ENCODE data around the gene ZAP70. TPM values are rescaled to one million over a fixed set of nuclear protein-coding genes. Genes with fewer than 3 reads are reported as not detected.

ZAP70 gene
- total RNA-seq, 6 experiments from 2014 or later: 0.74 to 2.1 (median 1.4) TPM

DNA sequence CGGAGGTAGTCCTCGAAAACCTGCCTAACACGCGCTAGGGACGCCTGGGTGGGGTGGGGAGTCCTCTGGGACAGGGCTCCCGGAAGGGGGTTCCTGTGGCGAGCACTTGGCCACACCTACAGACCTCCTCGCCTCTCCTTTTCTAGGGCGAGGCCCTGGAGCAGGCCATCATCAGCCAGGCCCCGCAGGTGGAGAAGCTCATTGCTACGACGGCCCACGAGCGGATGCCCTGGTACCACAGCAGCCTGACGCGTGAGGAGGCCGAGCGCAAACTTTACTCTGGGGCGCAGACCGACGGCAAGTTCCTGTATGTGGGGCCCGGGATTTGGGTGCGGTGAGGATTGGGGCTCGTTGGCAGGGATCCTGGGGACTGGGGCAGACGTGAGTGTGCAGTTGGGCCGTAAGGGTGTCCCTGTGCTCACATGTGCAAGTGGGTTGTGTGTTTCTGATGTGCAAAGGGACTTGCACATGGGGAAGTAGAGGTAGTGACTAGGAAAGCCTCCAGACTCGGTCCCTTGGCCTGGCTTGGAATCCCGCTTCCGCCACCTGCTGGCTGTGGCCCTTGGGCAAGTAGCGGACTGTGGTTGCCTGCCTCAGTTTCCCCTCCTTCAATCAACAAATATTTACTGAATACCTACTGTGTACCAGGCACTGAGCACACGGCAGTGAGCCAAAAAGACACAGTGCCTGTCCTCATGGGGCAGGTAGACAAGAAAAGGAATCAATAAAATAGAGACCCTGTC is 11.7 kb downstream of the ZAP70 start:
- no peaks in the 10 kb centered on the region for H3K4me1 ChIP-seq
- no peak overlapping the region for H3K4me3 ChIP-seq
- TF ChIP-seq, protein P1, sequence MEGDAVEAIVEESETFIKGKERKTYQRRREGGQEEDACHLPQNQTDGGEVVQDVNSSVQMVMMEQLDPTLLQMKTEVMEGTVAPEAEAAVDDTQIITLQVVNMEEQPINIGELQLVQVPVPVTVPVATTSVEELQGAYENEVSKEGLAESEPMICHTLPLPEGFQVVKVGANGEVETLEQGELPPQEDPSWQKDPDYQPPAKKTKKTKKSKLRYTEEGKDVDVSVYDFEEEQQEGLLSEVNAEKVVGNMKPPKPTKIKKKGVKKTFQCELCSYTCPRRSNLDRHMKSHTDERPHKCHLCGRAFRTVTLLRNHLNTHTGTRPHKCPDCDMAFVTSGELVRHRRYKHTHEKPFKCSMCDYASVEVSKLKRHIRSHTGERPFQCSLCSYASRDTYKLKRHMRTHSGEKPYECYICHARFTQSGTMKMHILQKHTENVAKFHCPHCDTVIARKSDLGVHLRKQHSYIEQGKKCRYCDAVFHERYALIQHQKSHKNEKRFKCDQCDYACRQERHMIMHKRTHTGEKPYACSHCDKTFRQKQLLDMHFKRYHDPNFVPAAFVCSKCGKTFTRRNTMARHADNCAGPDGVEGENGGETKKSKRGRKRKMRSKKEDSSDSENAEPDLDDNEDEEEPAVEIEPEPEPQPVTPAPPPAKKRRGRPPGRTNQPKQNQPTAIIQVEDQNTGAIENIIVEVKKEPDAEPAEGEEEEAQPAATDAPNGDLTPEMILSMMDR (IDR thresholded peaks at IDR 0.05): no peak
- TF ChIP-seq POLR2A (IDR thresholded peaks at IDR 0.05): no peak
- H3K9me3 ChIP-seq: no peaks in the 10 kb centered on the region
- intact Hi-C loops (cut with DNase I): loop anchor here in 1 of 2 donors (5.0 kb wide), 1 partner anchor 757 kb away; no protein-coding TSS in a partner anchor
- no peak for ATAC-seq
- H3K27me3 ChIP-seq: no peaks in the 10 kb centered on the region
- H3K27ac ChIP-seq: no peak overlapping the region
- WGBS (ENCODE audit: insufficient coverage, low coverage, low lambda C conversion rate, missing lambda C conversion rate): 96% methylated on average over 9 of the region's 31 CpGs
- H3K36me3 ChIP-seq: no peaks in the 10 kb centered on the region
- DNase-seq: peak in 1 of 3 donors; percentile 43

DNA sequence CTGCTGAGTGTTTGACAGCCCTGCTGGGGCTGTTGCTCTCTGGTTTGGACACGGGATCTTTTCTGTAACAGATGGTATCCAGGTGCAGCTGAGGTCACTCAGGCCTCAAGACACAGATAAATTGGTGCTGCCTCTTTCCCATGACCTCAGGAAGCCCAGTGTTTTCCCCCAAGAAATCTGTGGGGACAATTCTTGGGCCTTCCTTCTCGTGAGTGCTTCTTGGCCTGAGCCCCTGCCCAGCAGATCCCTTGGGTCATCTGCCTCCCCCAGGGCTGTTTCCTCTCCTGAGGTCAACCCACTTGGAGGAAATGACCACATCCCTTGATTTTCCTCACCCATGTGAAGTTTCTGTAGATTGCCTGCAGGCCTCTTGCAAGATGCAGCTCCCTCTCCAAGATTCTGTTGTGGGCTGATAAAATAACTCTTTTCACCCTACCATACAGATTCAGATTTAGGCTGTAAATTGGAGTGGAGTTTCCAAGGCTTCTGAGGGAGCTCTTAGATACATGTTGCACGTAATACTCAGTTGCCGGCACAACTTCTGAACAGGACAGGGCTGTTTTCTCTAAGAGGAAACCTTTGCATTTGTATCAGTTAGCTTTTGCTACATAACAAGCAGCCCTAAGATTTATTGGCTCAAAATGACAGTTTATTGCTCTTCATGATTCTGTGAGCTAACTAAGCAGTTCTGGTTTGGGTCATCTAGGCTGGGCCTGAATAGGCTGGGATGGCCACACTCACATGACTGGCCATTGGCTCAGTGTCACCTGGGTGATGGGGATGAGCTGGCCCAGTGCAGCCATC is 13.1 kb downstream of the ZAP70 start:
- H3K9me3 ChIP-seq: no peaks in the 10 kb centered on the region
- H3K36me3 ChIP-seq: no peaks in the 10 kb centered on the region
- no peaks in the 10 kb centered on the region for H3K4me1 ChIP-seq
- ATAC-seq (peak in 1 of 4 donors; percentile 57), DNase-seq (peak in 1 of 3 donors; percentile 17)
- TF ChIP-seq POLR2A (IDR thresholded peaks at IDR 0.05): no peak
- TF ChIP-seq, protein P1 (IDR thresholded peaks at IDR 0.05): no peak
- no peak overlapping the region for H3K4me3 ChIP-seq
- no peaks in the 10 kb centered on the region for H3K27me3 ChIP-seq
- intact Hi-C loops (cut with DNase I): no loop called here
- no peak overlapping the region for H3K27ac ChIP-seq
- WGBS (ENCODE audit: insufficient coverage, low coverage, low lambda C conversion rate, missing lambda C conversion rate): 84% methylated on average over 4 of the region's 4 CpGs

DNA sequence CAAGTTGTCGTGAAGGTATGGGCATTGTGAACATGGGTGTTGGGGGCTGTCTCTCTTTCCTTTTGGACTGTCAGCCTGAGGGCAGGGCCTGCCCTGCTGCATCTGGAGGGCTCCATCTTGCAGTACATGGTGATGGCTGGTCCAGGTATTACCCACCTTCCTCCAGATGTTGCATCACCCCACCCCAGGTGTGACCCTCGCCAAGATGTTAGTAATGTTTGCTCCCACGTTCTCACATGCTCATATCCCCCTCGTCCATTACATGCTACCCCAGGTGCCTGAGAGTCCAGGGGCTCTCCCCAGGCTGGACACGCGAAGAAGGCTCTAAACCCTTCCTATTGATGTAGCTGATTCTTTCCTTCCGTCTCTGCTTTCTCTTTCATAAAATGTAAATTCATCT is 13.9 kb downstream of the ZAP70 start:
- Histone ChIP-seq H3K27me3 (no peaks in the 10 kb centered on the region), H3K4me1 (no peaks in the 10 kb centered on the region), H3K4me3 (no peak overlapping the region), H3K27ac (no peak overlapping the region), H3K36me3 (no peaks in the 10 kb centered on the region), H3K9me3 (no peaks in the 10 kb centered on the region)
- DNase-seq (peak in 1 of 3 donors; percentile 23), ATAC-seq (no peak)
- WGBS (ENCODE audit: insufficient coverage, low coverage, low lambda C conversion rate, missing lambda C conversion rate): 47% methylated on average over 3 of the region's 7 CpGs
- TF ChIP-seq POLR2A (IDR thresholded peaks at IDR 0.05): no peak
- TF ChIP-seq, protein P1 (IDR thresholded peaks at IDR 0.05): no peak
- intact Hi-C loops (cut with DNase I): no loop called here

DNA sequence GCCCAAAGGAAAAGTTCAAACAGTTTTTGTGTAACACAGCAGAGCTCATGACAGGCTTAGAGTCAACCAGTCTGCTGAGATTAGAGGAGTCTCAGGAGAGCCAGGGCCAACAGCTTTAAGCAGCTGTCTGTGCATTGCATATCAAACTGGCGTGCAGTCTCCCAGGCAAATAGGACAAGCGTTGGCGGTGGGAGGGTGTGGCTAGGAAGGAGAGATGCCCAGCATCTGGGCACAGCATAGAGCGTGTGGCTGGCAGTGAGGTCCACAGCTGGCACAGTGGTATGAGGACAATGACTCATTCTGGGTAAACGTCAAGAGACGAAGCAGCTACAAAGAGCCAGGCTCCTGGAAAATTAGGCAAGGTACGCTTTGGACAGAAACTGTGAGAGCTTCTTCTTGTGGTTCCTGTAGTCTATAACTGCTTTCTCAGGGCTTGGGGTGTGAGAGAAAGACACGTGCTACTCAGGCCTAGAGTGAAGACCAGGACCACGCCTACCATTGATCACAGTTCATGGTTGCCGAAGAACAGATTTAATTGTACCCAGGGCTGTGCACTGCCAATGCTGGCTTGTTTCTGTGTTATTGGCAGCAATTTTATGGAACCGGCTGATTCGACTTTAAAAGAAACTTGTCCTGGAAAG is 14.8 kb downstream of the ZAP70 start:
- 72% methylated on average over 11 of the region's 12 CpGs for WGBS (ENCODE audit: insufficient coverage, low coverage, low lambda C conversion rate, missing lambda C conversion rate)
- intact Hi-C loops (cut with DNase I): no loop called here

More for the DNA sequence above, 14.8 kb downstream of the ZAP70 start:
- no peak for TF ChIP-seq POLR2A (IDR thresholded peaks at IDR 0.05)
- TF ChIP-seq, protein P1 (IDR thresholded peaks at IDR 0.05): no peak
- Histone ChIP-seq H3K36me3 (no peaks in the 10 kb centered on the region), H3K27me3 (no peaks in the 10 kb centered on the region), H3K27ac (no peak overlapping the region), H3K4me1 (no peaks in the 10 kb centered on the region), H3K9me3 (no peaks in the 10 kb centered on the region), H3K4me3 (no peak overlapping the region)
- DNase-seq: no peak
- peak in 1 of 4 donors; percentile 70 for ATAC-seq

All from right lobe of liver (tissue), 6 donors.